Measurements from ENCODE around the gene SYNGR3. TPM values are rescaled to one million over a fixed set of nuclear protein-coding genes. Genes with fewer than 3 reads are reported as not detected.

Gene SYNGR3
- total RNA-seq, 2 donors from 2014 or later = 1.5 to 1.9 TPM

DNA sequence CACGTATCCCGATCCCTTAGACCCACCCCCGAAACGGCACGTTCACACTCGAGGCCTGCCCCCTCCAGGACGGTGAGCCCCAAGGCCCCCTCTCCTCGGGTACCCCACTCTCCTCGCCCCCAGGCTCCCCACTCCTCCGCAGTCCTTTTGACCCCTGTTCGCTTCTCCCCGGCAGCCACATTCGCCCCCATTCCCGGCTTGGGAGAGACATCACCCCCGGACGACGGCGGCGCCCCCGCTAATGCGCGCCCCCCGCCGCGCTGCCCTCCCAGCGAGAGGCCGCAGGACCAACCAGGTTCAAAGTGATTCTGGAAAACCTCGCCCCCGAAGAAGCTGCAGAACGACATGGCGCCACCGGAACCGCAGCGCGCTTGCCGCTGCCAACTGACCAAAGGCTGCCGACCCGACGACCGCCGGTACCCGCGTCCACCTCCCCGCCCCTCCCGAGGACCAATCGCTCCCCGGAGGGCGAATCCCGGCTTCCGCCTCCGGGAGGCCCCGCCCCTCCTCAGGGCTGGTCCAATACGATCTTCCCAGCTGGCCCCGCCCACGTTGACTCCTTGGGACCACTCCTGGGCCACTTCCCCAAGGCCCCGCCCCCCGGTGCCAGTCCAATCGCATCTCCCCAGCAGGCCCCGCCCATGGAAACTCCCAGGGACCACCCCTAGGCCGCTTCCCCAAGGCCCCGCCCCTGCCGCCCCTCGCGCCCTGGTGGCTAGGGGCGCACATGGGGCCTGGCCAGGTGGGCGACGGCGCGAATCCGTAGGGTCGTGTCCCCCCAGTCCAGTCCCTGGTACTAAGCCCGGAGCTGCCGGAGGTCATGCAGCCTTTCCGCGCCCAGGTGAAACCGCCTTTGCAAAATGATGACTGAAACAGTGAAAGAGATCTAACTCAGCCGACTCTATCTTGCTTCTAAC lies 46.7 kb upstream of the SYNGR3 start, which contains the start of gene MSRB1:
Gene MSRB1 (minus strand): TSS at position 390 of the 917 bp plus-strand sequence. CDS start 43 bp downstream, at position 347.
- TF ChIP-seq CTCF (IDR thresholded peaks at IDR 0.05) = no peak
- H3K36me3 ChIP-seq = peaks cover 4% of the 10 kb centered on the region
- peaks cover 16% of the 10 kb centered on the region for H3K4me1 ChIP-seq
- H3K27me3 ChIP-seq = no peaks in the 10 kb centered on the region
- H3K27ac ChIP-seq = peak within 1 kb of the TSS; percentile 76
- H3K4me3 ChIP-seq = peak within 1 kb of the TSS; percentile 66
- DNase-seq = peak; percentile 100
- intact Hi-C loops (cut with DNase I) = no loop called here
- H3K9me3 ChIP-seq = no peaks in the 10 kb centered on the region
- peak within 1 kb of the TSS; percentile 92 to 95 for H3K9ac ChIP-seq (ENCODE audit: low read depth in 2 of 2, low read length in 2 of 2)

GRCh38 chr16:1944612-1945199 lies 45.1 kb upstream of the SYNGR3 start:
- H3K4me1 ChIP-seq = peaks cover 16% of the 10 kb centered on the region
- no peak for TF ChIP-seq CTCF (IDR thresholded peaks at IDR 0.05)
- no peak for DNase-seq
- H3K4me3 ChIP-seq = no peak overlapping the region
- H3K27ac ChIP-seq = no peak overlapping the region
- H3K9ac ChIP-seq (ENCODE audit: low read depth in 2 of 2, low read length in 2 of 2) = no peak overlapping the region
- H3K9me3 ChIP-seq = no peaks in the 10 kb centered on the region
- no peaks in the 10 kb centered on the region for H3K36me3 ChIP-seq
- intact Hi-C loops (cut with DNase I) = no loop called here
- H3K27me3 ChIP-seq = no peaks in the 10 kb centered on the region

DNA sequence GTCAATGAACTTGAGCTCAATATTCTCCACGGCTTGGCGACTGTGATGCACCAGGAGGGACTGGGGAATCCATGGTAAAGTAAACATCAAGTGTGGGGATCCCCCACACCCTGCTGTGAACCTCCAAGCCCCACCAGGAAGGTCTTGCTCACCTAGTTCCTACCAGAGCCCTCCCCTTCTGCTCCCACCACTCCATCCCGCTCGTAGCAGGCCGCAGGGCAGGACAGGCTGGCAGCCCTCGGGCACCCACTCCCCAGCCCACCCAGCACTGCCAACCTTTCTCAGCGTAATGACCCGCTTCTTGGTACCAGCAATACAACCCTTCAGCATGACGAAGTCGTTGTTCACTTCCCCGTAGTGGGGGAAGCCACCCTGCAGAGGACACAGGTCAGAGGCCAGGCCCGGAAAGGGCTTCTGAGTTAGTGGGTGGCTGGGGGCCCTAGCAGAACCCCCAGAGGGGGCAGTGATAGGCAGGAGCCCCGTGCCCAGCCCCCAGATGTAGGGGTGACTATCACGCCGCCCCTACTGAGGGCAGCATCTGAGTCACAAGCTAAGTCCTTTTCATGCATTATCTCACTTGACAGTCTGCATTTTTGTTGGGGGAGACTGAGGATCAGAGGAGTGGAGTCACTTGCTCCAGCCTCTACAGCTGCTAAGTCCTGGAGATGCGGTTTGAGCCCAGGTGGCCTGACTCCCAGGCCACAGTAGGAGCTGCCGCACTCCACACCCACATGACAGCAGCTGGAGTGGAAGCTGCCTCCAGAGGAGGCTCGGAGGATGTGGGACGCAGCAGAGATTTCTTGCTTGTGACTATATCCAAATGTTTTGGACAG lies 44.0 kb upstream of the SYNGR3 start:
- no peaks in the 10 kb centered on the region for H3K27me3 ChIP-seq
- intact Hi-C loops (cut with DNase I) = no loop called here
- no peaks in the 10 kb centered on the region for H3K9me3 ChIP-seq
- no peak overlapping the region for H3K27ac ChIP-seq
- no peaks in the 10 kb centered on the region for H3K36me3 ChIP-seq
- no peak for DNase-seq
- no peak overlapping the region for H3K4me3 ChIP-seq
- TF ChIP-seq CTCF (IDR thresholded peaks at IDR 0.05) = no peak
- H3K9ac ChIP-seq (ENCODE audit: low read depth in 2 of 2, low read length in 2 of 2) = no peak overlapping the region
- H3K4me1 ChIP-seq = peaks cover 9% of the 10 kb centered on the region

DNA sequence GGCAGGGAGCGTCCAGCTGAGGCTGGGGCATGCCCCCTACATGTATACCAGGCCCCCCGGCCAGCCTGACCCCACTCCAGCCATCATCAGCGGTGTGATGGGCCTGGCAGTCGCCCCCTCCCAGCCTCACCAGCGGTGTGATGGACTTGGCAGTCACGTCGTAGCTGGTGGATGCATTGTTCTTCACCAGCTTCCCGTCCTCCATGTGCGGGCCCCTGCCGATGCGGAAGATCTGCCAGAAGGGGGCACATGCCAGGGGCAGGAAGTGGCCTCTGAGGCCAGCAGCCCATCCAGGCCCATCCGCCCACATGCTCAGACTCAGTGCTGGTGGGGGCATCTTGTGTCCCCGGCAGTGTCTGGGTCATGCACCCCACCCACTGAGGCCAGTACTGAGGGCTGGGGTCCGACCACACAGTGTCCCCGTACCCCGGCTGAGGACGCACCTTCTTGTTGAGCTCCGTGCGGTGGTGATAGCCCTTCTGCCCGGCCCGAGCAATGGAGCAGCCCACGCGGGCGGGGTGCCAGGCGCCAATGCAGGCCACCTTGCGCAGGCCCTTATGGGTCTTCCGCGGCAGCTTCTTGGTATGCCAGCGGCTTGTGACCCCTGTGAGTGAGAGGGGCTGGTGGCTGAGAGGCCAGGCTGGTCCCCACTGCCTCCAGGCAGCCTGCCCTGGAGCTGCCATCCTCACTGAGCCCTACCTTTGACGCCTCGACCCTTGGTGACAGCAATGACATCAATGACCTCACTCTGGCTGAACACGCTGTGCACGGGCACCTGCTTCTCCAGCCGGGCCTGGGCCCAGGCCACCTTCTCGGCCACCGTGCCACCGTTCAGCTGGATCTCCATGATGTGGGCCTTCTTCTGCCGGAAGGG lies 43.0 kb upstream of the SYNGR3 start:
- Histone ChIP-seq H3K9ac (ENCODE audit: low read depth in 2 of 2, low read length in 2 of 2) (no peak overlapping the region), H3K27ac (no peak overlapping the region), H3K27me3 (no peaks in the 10 kb centered on the region), H3K36me3 (no peaks in the 10 kb centered on the region), H3K4me1 (peaks cover 7% of the 10 kb centered on the region), H3K4me3 (no peak overlapping the region), H3K9me3 (no peaks in the 10 kb centered on the region)
- no peak for TF ChIP-seq CTCF (IDR thresholded peaks at IDR 0.05)
- intact Hi-C loops (cut with DNase I) = no loop called here
- DNase-seq = no peak

Data from colonic mucosa (tissue), 4 donors.